HG02981 (cell line): ENCODE measurements around the gene MFAP1.
A peak's percentile ranks its signal among the peaks of the same experiment; 100 is the strongest.
"Not testable (repeated sequence)": the region's sequence is repeated elsewhere in the genome, so short reads cannot be mapped to it uniquely, and the experiment has no call there.

Experiments used
- ATAC-seq: cut with Tn5 transposase; IDR thresholded peaks from one replicate; pipeline ENCODE4 v1.9.1; 2021; ENCODE audit warnings: mild to moderate bottlenecking, moderate library complexity; ENCODE audit not compliant: unreplicated experiment

MFAP1 gene

DNA sequence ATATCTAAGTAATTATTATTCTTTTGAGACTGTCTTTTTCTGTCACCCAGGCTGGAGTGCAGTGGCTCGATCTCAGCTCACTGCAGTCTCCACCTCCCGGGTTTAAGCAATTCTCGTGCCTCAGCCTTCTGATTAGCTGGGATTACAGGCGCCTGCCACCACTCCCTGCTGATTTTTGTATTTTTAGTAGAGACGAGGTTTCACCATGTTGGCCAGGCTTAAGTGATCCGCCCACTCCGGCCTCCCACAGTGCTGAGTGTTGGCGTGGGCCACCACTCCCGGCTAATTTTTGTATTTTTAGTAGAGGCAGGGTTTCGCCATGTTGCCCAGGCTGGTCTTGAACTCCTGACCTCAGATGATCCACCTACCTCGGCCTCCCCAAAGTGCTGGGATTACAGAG is 815 bp upstream of the MFAP1 start:
- ATAC-seq, result not testable (repeated sequence)

DNA sequence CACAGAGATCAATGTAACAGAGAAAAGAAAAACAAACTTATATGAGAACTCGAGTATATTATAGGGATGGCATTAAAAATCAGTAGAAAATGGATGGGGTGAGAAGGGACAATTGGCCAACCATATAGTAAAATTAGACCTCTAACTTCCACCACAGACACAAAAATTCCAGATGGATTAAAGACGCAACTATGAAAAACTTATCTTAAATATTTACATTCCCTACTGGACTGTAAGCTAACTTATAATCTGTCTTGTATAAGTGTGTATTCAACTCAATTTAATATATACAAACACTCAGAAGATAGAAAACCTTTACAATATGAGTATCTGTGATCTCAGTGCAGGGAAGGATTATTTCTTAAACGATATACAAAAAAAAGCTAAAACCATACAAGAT is 3.0 kb downstream of the MFAP1 start:
- ATAC-seq, result no peak

DNA sequence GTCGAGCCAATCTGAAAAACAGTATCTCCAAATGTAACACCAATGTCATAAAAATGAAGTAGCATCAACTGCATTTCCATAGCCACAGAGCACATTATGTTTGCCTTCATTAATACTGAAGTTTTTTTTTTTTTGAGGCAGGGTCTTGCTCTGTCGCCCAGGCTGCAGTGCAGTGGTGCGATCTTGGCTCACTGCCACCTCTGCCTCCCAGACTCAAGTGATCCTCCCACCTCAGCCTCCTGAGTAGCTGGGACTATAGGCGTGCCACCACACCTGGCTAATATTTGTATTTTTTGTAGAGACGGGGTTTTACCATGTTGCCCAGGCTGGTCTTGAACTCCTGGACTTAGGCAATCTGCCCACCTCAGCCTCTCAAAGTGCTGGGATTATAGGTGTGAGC is 9.4 kb downstream of the MFAP1 start:
- ATAC-seq, result not testable (repeated sequence)

- ATAC-seq, result no peak
Measured at GRCh38 chr15:43808960-43809678, 15.4 kb downstream of the MFAP1 start.

DNA sequence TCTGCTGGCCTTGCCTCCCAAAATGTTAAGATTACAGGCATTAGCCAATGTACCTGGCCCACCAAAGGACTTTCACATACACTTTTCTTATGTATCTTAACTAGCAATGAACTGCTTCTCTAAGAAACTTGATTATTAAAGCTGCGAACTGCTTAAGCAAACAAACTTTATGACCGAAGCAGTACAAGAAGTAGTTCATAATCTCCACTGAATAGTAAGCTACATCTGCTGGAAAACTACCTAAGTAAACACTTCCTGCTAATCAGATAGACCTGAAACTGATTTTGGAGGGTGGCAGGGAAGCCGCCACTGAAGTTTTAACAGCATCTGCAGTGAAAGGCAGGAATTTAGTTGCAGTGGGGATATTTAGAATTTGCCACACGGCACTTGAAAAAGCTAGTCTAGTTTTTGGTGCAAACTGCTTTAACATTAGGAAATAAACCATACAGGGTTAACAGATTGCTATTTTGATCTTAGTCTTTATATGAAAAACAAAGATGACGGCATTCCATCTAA is 16.0 kb downstream of the MFAP1 start:
- ATAC-seq, result no peak

- not testable (repeated sequence) for ATAC-seq
Measured at GRCh38 chr15:43802676-43803075, 21.8 kb downstream of the MFAP1 start.

GRCh38 chr15:43800286-43801141 is 24.0 kb downstream of the MFAP1 start, which contains the start of gene HYPK:
Gene HYPK, plus strand, starts transcription at chr15:43800599. Its CDS starts 24 bp downstream, at chr15:43800623.
- peak; percentile 93 for ATAC-seq

GRCh38 chr15:43799945-43800285 is 24.6 kb downstream of the MFAP1 start, which contains the start of gene SERINC4:
Gene SERINC4, minus strand, starts transcription at chr15:43800220. Its CDS starts 234 bp downstream, at chr15:43799986.
- ATAC-seq, result no peak

DNA sequence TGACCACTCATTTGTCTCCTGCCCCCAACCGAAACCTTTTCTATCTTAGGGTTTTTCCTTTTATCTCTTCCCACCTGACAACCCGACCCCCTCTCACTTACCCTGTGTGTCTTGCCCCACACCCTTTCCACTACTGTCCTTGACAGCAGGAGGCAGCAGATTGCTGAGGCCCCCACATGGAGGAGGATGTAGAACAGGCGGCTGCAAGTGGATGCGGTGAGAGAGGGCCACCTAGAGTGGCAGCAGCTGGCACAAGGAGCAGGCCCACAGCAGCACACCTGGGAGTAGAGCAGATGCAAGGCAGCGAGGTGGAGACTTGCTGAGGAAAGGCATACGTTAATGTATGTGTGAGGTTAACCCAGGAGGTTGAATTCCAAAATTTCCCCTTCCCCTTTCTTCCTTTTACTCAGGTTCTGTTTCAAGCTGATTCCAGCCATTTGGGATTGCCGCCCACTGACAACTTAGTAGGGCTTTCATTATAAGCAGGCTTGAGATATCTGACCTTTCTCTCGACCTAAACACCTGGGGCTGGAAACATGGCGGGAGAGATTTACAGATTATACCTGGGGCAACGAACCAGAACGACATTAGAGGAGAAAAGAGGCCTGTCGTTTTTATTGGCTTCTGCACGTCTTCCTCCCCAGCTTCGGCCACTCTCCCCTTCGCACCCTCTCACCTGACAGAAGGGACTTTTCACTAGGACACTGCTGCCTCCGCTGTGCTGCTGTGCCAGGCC is 25.1 kb downstream of the MFAP1 start:
- ATAC-seq, result no peak

DNA sequence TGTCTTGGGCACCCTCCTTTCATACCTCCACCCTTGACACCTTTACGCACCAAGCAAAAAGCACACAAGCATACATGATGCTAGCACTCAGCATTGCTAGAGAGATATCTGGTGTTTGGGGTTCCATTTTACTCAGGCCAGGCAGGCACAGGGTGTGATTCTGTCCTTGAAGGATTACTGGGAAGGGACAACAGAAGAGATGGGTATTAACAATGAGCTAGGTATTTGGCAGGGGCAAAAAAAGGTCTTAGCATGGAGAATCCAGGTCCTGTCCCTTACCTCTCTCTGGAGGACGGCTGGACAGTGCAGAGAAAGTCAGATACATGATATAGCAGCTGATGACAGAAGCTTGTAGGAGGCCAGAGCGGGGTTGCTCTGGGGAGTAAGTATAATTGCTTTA is 27.9 kb downstream of the MFAP1 start:
- ATAC-seq, result no peak

- no peak for ATAC-seq
Measured at GRCh38 chr15:43795997-43796396, 28.5 kb downstream of the MFAP1 start.

GRCh38 chr15:43795197-43795596 is 29.3 kb downstream of the MFAP1 start:
- ATAC-seq, result no peak

- no peak for ATAC-seq
Measured at GRCh38 chr15:43794269-43795037, 30.0 kb downstream of the MFAP1 start.

GRCh38 chr15:43793647-43794046 is 30.8 kb downstream of the MFAP1 start:
- ATAC-seq, result no peak

- ATAC-seq, result no peak
Measured at GRCh38 chr15:43792761-43793476, 31.6 kb downstream of the MFAP1 start.

DNA sequence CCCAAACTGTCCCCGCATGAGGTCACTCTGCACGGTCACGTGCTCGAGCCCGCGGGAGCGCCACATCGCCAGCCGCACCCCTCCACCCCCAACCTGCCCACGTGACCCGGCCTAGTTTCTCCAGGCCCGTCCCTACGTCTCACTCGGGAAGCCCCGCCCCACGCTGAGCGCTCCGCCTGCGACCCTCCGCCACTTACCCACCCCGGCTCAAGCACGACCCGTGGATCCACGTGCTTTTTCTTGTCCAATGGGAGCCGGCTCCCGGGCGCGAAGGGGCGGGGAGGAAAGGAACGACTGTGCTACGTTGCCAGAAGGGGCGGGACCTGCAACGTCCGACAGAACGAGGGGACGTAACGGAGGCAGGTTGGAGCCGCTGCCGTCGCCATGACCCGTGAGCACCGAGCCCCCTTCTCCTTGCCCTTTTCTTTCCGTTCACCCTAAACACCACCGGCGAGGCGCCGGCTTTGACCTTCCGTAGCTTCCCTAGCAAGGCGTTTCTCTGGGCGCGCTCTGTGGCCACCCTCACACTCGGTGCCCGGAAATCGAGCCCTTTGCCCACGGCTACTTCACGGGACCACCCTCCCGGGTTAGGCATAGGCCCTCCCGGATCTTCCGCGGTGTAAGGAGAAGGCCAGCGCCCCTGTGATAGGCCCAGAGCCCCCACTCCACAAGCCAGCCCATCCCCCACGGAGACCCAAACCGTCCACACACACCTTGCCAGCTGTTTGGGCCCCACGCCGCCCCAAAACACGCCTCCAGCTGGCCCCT is 32.3 kb downstream of the MFAP1 start, which contains the start of gene SERF2:
Gene SERF2 (plus strand): TSS at position 328 of the 768 bp plus-strand sequence. CDS start 57 bp downstream, at position 385.
- ATAC-seq, result peak; percentile 85

DNA sequence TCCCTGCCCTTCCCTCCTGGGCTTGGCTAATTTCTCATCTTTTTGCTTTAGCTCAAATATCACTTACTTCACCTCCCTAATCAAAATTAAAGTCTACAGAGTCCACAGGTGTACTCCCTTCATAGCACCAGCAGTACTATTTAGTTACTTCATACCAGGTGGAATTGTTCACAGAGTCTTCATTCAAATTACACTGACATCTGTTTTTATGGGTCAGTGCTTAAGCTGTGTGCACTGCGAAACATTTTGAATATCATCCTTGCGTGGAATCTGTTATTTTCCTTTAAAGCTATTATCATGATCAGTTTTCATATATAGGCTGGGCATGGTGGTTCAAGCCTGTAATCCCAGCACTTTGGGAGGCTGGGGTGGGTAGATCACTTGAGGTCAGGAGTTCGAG is 35.1 kb downstream of the MFAP1 start:
- no peak for ATAC-seq

DNA sequence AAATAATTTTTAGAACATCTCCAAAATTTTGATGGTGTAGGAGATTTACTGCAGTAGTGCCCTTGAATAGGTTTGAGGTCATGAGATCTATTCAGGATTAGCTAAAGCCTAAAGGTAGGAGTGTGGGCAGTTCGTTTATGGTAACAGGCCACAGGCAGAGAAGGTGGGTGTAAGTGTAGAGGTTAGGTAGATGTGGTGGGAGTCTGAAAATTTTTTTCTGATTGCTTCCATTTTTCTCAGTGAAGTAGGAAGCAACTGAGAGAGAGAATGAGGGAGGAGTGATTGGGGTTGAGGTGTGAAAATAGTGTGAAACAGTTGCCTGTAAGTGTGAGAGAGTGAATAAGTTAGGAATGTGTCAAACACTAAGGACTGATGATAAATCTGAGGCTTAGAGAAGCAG is 45.5 kb downstream of the MFAP1 start:
- no peak for ATAC-seq
